SK-N-SH treated with all-trans-retinoic acid at 6 μM for 48 hours (cell line): ENCODE data around the gene NPAS3.

Source experiments
- ISL1 ChIP-seq: fragments of 250-450 bp; sonication (Bioruptor Pico); IDR thresholded peaks from 2 replicates; pipeline ENCODE4 v2.1.2; 2022; ENCODE audit warnings: mild to moderate bottlenecking, moderate library complexity
- PATZ1 ChIP-seq: fragments of 250-450 bp; sonication (Bioruptor Pico); IDR thresholded peaks from 2 replicates; pipeline ENCODE4 v1.8.0; 2020; ENCODE audit warnings: mild to moderate bottlenecking, moderate library complexity, borderline replicate concordance
- RARB ChIP-seq: fragments of 250-450 bp; sonication (Bioruptor Pico); IDR thresholded peaks from 2 replicates; pipeline ENCODE4 v1.8.0; 2021; ENCODE audit warnings: mild to moderate bottlenecking, moderate library complexity
- TOX ChIP-seq: fragments of 250-450 bp; sonication (Bioruptor Pico); IDR thresholded peaks from 2 replicates; pipeline ENCODE4 v1.8.0; 2021; ENCODE audit warnings: mild to moderate bottlenecking, moderate library complexity, borderline replicate concordance
- TSHZ2 ChIP-seq: fragments of 250-450 bp; sonication (Bioruptor Pico); IDR thresholded peaks from 2 replicates; pipeline ENCODE4 v1.5.0; 2020; ENCODE audit warnings: mild to moderate bottlenecking, moderate library complexity
- ZFP3 ChIP-seq: fragments of 250-450 bp; sonication (Bioruptor Pico); IDR thresholded peaks from 2 replicates; pipeline ENCODE4 v1.5.0; 2020; ENCODE audit warnings: mild to moderate bottlenecking, moderate library complexity

- TF ChIP-seq TOX, result no peak
- no peak for TF ChIP-seq ZFP3 (CRISPR knock-in tag)
- TF ChIP-seq ISL1, result no peak
- TF ChIP-seq TSHZ2, result no peak
- TF ChIP-seq PATZ1, result no peak
- no peak for TF ChIP-seq RARB (CRISPR knock-in tag)
Measured at GRCh38 chr14:33709283-33709682, 770.6 kb downstream of the NPAS3 start.
